SK-N-SH (cell line): ENCODE data around the gene ARFGEF2. TPM values are rescaled to one million over a fixed set of nuclear protein-coding genes. Genes with fewer than 3 reads are reported as not detected.

Experiments used
- CTCF ChIA-PET: fragments of 300-600, 350-600 bp; formaldehyde crosslinking; extraction: SDS; loops from one replicate; lab custom pipeline; 2021; lab: Yijun Ruan, JAX
- POLR2A ChIA-PET: fragments of 350-600 bp; sonication (Branson Sonifier 250); formaldehyde crosslinking; extraction: SDS; loops from one replicate; lab custom pipeline; 2020; ENCODE audit warnings: antibody characterized with exemption, inconsistent platforms; lab: Yijun Ruan, JAX
- DNase-seq: peaks from one replicate; pipeline ENCODE4 v3.0.0; 2012
- H2AFZ ChIP-seq: fragments of 200-600 bp; sonication (generic); 2 replicates; pipeline ENCODE4 v1.8.1; 2016; ENCODE audit warnings: antibody characterized with exemption, mild to moderate bottlenecking, low read depth
- H3F3A ChIP-seq: fragments of 200-600 bp; sonication (generic); replicated peaks from 2 replicates; pipeline ENCODE3; 2016; ENCODE audit warnings: antibody characterized with exemption, mild to moderate bottlenecking; ENCODE audit not compliant: insufficient read depth
- H3K27ac ChIP-seq, 2 experiments: fragments of 200-500 bp in 1 of 2; fragments of 200-600 bp in 1 of 2; sonication (Bioruptor generic) in 1 of 2; sonication (generic), shearing (Covaris generic) in 1 of 2; 2 replicates each; pipeline versions ENCODE4 v1.5.1 to v1.6.1; 2014 to 2016; ENCODE audit warnings: low read depth in 2 of 2, inconsistent platforms in 1 of 2, low read length in 1 of 2, mild to moderate bottlenecking in 1 of 2, mixed read lengths in 1 of 2
- H3K27me3 ChIP-seq: fragments of 200-600 bp; sonication (generic), shearing (Covaris generic); 2 replicates; pipeline ENCODE4 v1.6.1; 2016; ENCODE audit warnings: mixed run types; ENCODE audit not compliant: insufficient read depth
- H3K36me3 ChIP-seq, 2 experiments: fragments of 200-500 bp in 1 of 2; fragments of 200-600 bp in 1 of 2; sonication (Bioruptor generic) in 1 of 2; sonication (generic) in 1 of 2; replicated peaks in 1 of 2; 2 replicates each; pipeline versions ENCODE3 to v1.5.1; 2014 to 2016; ENCODE audit warnings: low read length in 1 of 2, mild to moderate bottlenecking in 1 of 2; ENCODE audit not compliant: insufficient read depth in 2 of 2, control insufficient read depth in 1 of 2
- H3K4me1 ChIP-seq, 2 experiments: fragments of 200-500 bp in 1 of 2; fragments of 200-600 bp in 1 of 2; sonication (Bioruptor generic) in 1 of 2; sonication (generic), shearing (Covaris generic) in 1 of 2; 2 replicates each; pipeline versions ENCODE4 v1.5.1 to v1.6.1; 2014 to 2016; ENCODE audit warnings: low read depth in 1 of 2, low read length in 1 of 2, mixed run types in 1 of 2; ENCODE audit not compliant: insufficient read depth in 2 of 2, control insufficient read depth in 1 of 2
- H3K4me2 ChIP-seq: fragments of 200-600 bp; sonication (generic), shearing (Covaris generic); 2 replicates; pipeline ENCODE4 v1.6.1; 2017; ENCODE audit warnings: mixed run types
- H3K4me3 ChIP-seq, 2 experiments: fragments of 200-500 bp in 1 of 2; fragments of 200-600 bp in 1 of 2; sonication (Bioruptor generic) in 1 of 2; sonication (generic), shearing (Covaris generic) in 1 of 2; 2 replicates each; pipeline versions ENCODE4 v1.5.1 to v1.8.1; 2014 to 2016; ENCODE audit warnings: low read depth in 2 of 2, inconsistent platforms in 1 of 2, low read length in 1 of 2, mild to moderate bottlenecking in 1 of 2, mixed read lengths in 1 of 2, moderate library complexity in 1 of 2
- H3K79me2 ChIP-seq: fragments of 200-600 bp; sonication (generic); 2 replicates; pipeline ENCODE4 v1.8.1; 2017; ENCODE audit warnings: mild to moderate bottlenecking; ENCODE audit not compliant: insufficient read depth
- H3K9ac ChIP-seq: fragments of 200-600 bp; sonication (generic); 2 replicates; pipeline ENCODE4 v1.6.1; 2017; ENCODE audit warnings: mixed run types
- H3K9me2 ChIP-seq: fragments of 200-600 bp; sonication (generic); 2 replicates; pipeline ENCODE4 v1.6.1; 2017; ENCODE audit warnings: mixed run types
- H3K9me3 ChIP-seq: fragments of 200-600 bp; sonication (generic); 2 replicates; pipeline ENCODE4 v1.6.1; 2017; ENCODE audit warnings: mixed run types, mild to moderate bottlenecking, moderate library complexity
- H4K20me1 ChIP-seq: fragments of 200-600 bp; sonication (generic); 2 replicates; pipeline ENCODE4 v1.6.1; 2017; ENCODE audit warnings: mild to moderate bottlenecking, mixed run types; ENCODE audit not compliant: insufficient read depth
- CHD2 ChIP-seq: fragments of 150-350 bp; IDR thresholded peaks from 2 replicates; pipeline ENCODE4 v1.6.1; 2018; ENCODE audit warnings: low read length; ENCODE audit not compliant: partially characterized antibody
- EP300 ChIP-seq, 2 experiments: IDR thresholded peaks; 2 replicates each; pipeline versions ENCODE4 v1.4.0 to v1.6.1; 2012; ENCODE audit warnings: borderline replicate concordance in 1 of 2, low read depth in 1 of 2, low read length in 1 of 2
- FOSL2 ChIP-seq: IDR thresholded peaks from 2 replicates; pipeline ENCODE4 v1.4.0; 2012; ENCODE audit warnings: low read depth, mild to moderate bottlenecking, moderate library complexity, borderline replicate concordance
- GATA2 ChIP-seq: sonication (generic); formaldehyde crosslinking; IDR thresholded peaks from 2 replicates; pipeline ENCODE4 v1.5.0; 2020; ENCODE audit warnings: mild to moderate bottlenecking, missing genetic modification reagents
- IRF3 ChIP-seq: fragments of 150-350 bp; IDR thresholded peaks from 2 replicates; pipeline ENCODE4 v1.6.1; 2016; ENCODE audit warnings: mild to moderate bottlenecking, low read depth, low read length
- JUND ChIP-seq: IDR thresholded peaks from 2 replicates; pipeline ENCODE4 v1.4.0; 2012
- MAX ChIP-seq: IDR thresholded peaks from 2 replicates; pipeline ENCODE4 v1.4.0; 2012; ENCODE audit warnings: low read depth
- MXI1 ChIP-seq: IDR thresholded peaks from 2 replicates; pipeline ENCODE4 v1.6.1; 2012; ENCODE audit warnings: mild to moderate bottlenecking, low read depth, low read length, improper control_type of control experiment
- NFIC ChIP-seq: IDR thresholded peaks from 2 replicates; pipeline ENCODE4 v1.4.0; 2012; ENCODE audit warnings: borderline replicate concordance
- NRF1 ChIP-seq: IDR thresholded peaks from 2 replicates; pipeline ENCODE4 v1.6.1; 2012; ENCODE audit warnings: low read depth, mild to moderate bottlenecking, low read length
- RAD21 ChIP-seq: IDR thresholded peaks from 2 replicates; pipeline ENCODE4 v1.6.1; 2012; ENCODE audit warnings: mild to moderate bottlenecking, low read length
- RCOR1 ChIP-seq: fragments of 150-350 bp; IDR thresholded peaks from 2 replicates; pipeline ENCODE4 v1.6.1; 2017; ENCODE audit warnings: antibody characterized with exemption, low read length
- SMC3 ChIP-seq: IDR thresholded peaks from 2 replicates; pipeline ENCODE4 v1.6.1; 2012; ENCODE audit warnings: low read depth, low read length, improper control_type of control experiment
- TCF12 ChIP-seq: IDR thresholded peaks from 2 replicates; pipeline ENCODE4 v1.4.0; 2012
- WGBS: methylation state at CpG from one replicate; pipeline ENCODE4 v1.1.6; 2017; ENCODE audit warnings: low lambda C conversion rate; 5-methylcytosine and 5-hydroxymethylcytosine counted together
- polyA plus RNA-seq, 3 experiments: library from polyadenylated mRNA; depleted of rRNA; stranded (reverse); fragments of >200 nt; gene quantifications; 2 replicates each; pipeline ENCODE4 v1.2.3, GENCODE V29; 2012

The ARFGEF2 gene
- polyA plus RNA-seq, 1 of the 3 experiments (the other 2 are of a cell fraction): 6.1 TPM

DNA sequence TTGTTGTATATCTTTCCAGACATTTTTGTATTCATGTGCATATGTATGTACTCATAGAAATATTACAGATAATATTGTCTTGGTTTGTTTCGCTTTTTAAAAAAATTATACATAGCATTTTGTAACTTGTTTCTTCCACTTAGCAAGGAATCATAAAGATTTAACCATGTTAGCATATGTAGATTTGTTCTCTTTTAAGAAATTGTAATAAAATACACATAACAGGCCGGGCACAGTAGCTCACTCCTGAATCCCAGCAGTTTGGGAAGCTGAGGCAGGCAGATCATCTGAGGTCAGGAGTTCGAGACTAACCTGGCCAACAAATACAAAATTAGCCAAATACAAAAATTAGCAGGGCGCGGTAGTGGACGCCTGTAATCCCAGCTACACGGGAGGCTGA lies 80.2 kb downstream of the ARFGEF2 start:
- Histone ChIP-seq H3K4me1 (no peaks in the 10 kb centered on the region), H3K4me3 (no peak overlapping the region), H3K4me2 (no peak overlapping the region), H4K20me1 (no peaks in the 10 kb centered on the region), H3K9me2 (no peaks in the 10 kb centered on the region), H3F3A (no peaks in the 10 kb centered on the region), H3K36me3 (peaks cover 29 to 43% of the 10 kb centered on the region in 2 experiments), H3K27me3 (no peaks in the 10 kb centered on the region), H2AFZ (no peak overlapping the region), H3K9me3 (no peaks in the 10 kb centered on the region), H3K9ac (no peak overlapping the region), H3K27ac (no peak overlapping the region), H3K79me2 (no peaks in the 10 kb centered on the region)
- ChIA-PET CTCF (no interaction called here), POLR2A (no interaction called here)
- WGBS: 98% methylated on average over 7 of the region's 7 CpGs
- DNase-seq: no peak
- TF ChIP-seq TCF12: no peak
- TF ChIP-seq RCOR1: no peak
- TF ChIP-seq JUND: no peak
- TF ChIP-seq EP300 (IDR thresholded peaks at IDR 0.05; ENCODE audit: borderline replicate concordance in 1 of 2, low read depth in 1 of 2, low read length in 1 of 2): no peak
- TF ChIP-seq MXI1: no peak

GRCh38 chr20:49006446-49006980 lies 85.0 kb downstream of the ARFGEF2 start:
- 91% methylated on average over 8 of the region's 8 CpGs for WGBS
- POLR2A ChIA-PET: interaction anchor here (1.0 kb wide), 1 partner anchor 14 kb away, joined by 3 read pairs; no protein-coding TSS in a partner anchor

DNA sequence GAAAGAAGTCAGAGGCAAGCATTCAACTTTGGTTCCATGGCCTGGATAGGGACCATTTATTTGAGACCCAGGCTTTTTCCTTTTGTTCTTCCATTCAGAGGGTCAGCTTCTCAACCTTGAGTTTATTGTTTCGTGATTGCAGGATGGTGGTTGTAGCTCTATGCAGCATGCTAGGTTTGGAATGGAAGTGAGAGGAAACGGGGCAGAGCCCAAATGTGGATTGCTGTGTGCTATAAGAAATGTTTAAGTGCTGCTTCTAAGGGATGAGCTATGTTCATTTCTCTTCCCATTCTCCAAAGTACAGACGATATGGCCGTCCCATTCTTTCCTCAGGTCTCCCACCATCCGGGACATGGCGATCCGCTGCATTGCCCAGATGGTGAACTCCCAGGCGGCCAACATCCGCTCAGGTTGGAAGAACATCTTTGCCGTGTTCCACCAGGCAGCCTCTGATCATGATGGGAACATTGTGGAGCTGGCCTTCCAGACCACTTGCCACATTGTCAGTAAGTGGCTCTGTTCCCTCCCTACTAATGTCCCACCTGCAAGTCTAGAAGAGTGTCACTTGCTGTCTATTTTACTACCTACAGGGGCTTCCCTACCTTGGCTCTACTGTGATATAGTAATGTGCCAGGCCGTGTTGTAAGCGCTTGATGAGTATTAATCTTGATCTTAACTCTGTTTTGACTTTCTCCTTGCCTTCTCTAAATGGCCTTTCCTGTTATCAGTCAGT lies 88.6 kb downstream of the ARFGEF2 start:
- Histone ChIP-seq H4K20me1 (no peaks in the 10 kb centered on the region), H3K9me2 (no peaks in the 10 kb centered on the region), H3F3A (no peaks in the 10 kb centered on the region), H3K79me2 (no peaks in the 10 kb centered on the region), H3K27ac (no peak overlapping the region), H3K9ac (no peak overlapping the region), H3K4me2 (no peak overlapping the region), H3K36me3 (peaks cover 49 to 59% of the 10 kb centered on the region in 2 experiments), H3K4me1 (no peaks in the 10 kb centered on the region), H3K27me3 (no peaks in the 10 kb centered on the region), H3K4me3 (no peak overlapping the region), H3K9me3 (no peaks in the 10 kb centered on the region), H2AFZ (no peak overlapping the region)
- ChIA-PET CTCF (no interaction called here), POLR2A (no interaction called here)
- 96% methylated on average over 12 of the region's 12 CpGs for WGBS
- no peak for DNase-seq
- TF ChIP-seq IRF3 (no peak), CHD2 (no peak), MAX (no peak)
- TF ChIP-seq, all 33 proteins: peak for 0

More at GRCh38 chr20:49006446-49006980, 85.0 kb downstream of the ARFGEF2 start:
- no peaks in the 10 kb centered on the region for H3K79me2 ChIP-seq
- H3K4me3 ChIP-seq: no peak overlapping the region
- no peak overlapping the region for H3K4me2 ChIP-seq
- H3K9me2 ChIP-seq: no peaks in the 10 kb centered on the region
- no peak overlapping the region for H2AFZ ChIP-seq
- H3K9ac ChIP-seq: no peak overlapping the region
- H3K4me1 ChIP-seq: no peaks in the 10 kb centered on the region
- H3K36me3 ChIP-seq: peaks cover 22 to 34% of the 10 kb centered on the region in 2 experiments
- CTCF ChIA-PET: no interaction called here
- TF ChIP-seq GATA2 (CRISPR knock-in tag): no peak
- no peak for TF ChIP-seq FOSL2
- TF ChIP-seq EP300 (IDR thresholded peaks at IDR 0.05; ENCODE audit: borderline replicate concordance in 1 of 2, low read depth in 1 of 2, low read length in 1 of 2): no peak
- no peak for TF ChIP-seq TCF12
- TF ChIP-seq SMC3: no peak
- no peak for TF ChIP-seq RAD21
- no peak for TF ChIP-seq MXI1
- no peak for TF ChIP-seq NRF1
- TF ChIP-seq NFIC: no peak
- no peak for DNase-seq
- no peaks in the 10 kb centered on the region for H4K20me1 ChIP-seq
- H3K27ac ChIP-seq: no peak overlapping the region
- no peaks in the 10 kb centered on the region for H3F3A ChIP-seq
- H3K27me3 ChIP-seq: no peaks in the 10 kb centered on the region
- H3K9me3 ChIP-seq: no peaks in the 10 kb centered on the region
